ENCODE results near the gene TK1. TPM values are rescaled to one million over a fixed set of nuclear protein-coding genes. Genes with fewer than 3 reads are reported as not detected.

TK1 gene
- total RNA-seq, 4 donors from 2014 or later = 1.4 to 10.6 (median 3.1) TPM

DNA sequence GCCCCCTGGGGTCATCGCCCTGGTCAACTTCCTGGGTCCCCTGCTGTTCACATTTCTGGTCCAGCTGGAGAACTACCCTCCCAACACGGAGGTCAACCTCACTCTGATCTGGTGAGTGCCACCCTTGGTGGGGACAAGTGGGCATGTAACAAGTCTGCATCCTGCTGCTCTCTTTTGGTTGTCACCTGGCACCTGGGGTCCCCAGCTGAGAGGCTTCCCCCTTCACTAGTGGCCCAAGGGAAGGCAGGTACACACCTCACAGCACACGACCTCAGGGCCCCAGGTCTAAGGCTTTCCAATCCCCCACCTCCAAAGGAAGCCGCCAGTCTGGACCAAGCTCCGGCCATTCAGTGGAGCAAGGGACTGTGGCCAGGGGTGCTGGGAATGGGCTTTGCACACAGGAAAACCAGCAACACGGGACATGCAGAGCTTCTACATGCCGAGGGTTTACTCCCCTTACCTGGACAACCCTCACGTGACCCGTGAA is 51.9 kb downstream of the TK1 start:
- no peak for ATAC-seq (ENCODE audit: low FRiP score)

DNA sequence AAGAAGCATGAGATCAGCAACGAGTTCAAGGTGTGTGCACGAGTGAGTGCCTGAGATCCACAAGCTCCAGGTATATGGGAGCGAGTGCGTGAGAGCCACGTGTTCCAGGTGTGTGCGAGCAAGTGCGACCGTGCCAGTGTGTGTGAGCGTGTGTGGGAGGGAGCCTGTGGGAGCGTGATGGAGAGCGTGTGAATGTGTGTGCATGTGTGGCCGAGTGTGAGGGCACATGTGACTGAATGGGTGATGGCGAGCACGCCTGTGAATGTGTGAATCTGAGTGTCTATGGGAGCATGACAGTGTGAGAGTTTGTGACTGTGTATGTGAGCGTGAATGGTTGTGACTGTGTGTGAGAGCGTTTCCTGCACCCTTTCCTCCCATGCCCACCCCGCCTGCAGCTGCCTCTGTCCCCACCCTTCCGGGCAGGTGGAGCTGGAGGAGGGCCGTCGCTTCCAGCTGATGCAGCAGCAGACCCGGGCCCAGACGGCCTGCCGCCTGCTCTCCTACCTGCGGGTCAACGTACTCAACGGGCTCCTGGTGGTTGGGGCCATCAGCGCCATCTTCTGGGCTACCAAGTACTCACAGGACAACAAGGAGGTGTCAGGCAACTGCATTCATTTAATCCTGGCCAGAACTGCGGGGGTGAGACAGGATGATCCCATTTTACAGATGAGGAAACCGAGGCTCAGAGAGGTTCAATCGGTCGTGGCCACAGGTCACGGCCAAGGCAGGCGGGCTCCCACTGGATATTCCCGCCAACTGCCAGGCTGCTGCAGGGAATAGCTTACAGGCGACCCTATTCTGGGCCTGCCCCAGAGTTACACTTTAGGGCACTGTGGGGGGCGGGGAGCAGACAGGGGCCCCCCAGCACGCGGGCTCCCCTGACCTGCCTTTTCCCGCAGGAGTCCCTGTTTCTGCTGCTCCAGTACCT is 52.6 kb downstream of the TK1 start:
- ATAC-seq (ENCODE audit: low FRiP score) (no peak), DNase-seq (ENCODE audit: low spot score) (no peak)
- TF ChIP-seq, protein P1, sequence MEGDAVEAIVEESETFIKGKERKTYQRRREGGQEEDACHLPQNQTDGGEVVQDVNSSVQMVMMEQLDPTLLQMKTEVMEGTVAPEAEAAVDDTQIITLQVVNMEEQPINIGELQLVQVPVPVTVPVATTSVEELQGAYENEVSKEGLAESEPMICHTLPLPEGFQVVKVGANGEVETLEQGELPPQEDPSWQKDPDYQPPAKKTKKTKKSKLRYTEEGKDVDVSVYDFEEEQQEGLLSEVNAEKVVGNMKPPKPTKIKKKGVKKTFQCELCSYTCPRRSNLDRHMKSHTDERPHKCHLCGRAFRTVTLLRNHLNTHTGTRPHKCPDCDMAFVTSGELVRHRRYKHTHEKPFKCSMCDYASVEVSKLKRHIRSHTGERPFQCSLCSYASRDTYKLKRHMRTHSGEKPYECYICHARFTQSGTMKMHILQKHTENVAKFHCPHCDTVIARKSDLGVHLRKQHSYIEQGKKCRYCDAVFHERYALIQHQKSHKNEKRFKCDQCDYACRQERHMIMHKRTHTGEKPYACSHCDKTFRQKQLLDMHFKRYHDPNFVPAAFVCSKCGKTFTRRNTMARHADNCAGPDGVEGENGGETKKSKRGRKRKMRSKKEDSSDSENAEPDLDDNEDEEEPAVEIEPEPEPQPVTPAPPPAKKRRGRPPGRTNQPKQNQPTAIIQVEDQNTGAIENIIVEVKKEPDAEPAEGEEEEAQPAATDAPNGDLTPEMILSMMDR (IDR thresholded peaks at IDR 0.05) = no peak

More for the DNA sequence above, 51.9 kb downstream of the TK1 start:
- TF ChIP-seq, protein P1 (IDR thresholded peaks at IDR 0.05) = no peak
- no peak for DNase-seq (ENCODE audit: low spot score)

DNA sequence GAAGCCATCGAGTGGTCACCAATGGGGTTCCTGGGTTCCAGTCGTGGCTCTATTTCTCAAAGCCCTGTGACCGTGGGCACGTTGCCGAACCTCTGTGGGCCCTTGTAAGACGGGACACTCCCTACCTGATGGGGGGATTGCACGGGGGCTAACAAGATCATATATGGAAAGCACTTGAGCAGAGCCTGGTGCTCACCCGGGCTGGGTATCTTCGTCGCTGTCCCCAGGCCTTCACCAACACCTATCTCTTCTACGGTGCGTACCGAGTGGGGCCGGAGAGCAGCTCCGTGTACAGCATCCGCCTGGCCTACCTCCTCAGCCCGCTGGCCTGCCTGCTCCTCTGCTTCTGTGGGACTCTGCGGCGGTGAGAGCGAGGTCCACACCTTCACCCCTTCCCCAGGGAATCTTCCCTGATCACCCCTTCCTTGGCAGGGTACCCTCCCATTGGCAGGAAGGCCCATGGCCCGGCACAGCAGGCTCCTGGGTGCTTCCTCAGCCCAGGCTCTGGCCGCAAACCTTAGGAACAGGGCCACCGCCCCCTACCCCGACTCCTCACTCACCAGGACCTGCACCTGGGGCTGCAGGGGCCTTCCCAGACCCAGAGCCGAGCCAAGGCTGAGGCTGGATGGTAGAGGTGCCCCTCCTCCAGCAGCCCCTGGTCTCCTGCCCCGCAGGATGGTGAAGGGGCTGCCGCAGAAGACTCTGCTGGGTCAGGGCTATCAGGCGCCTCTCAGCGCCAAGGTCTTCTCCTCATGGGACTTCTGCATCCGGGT is 53.5 kb downstream of the TK1 start:
- no peak for DNase-seq (ENCODE audit: low spot score)
- ATAC-seq (ENCODE audit: low FRiP score) = no peak
- TF ChIP-seq, protein P1 (IDR thresholded peaks at IDR 0.05) = no peak

DNA sequence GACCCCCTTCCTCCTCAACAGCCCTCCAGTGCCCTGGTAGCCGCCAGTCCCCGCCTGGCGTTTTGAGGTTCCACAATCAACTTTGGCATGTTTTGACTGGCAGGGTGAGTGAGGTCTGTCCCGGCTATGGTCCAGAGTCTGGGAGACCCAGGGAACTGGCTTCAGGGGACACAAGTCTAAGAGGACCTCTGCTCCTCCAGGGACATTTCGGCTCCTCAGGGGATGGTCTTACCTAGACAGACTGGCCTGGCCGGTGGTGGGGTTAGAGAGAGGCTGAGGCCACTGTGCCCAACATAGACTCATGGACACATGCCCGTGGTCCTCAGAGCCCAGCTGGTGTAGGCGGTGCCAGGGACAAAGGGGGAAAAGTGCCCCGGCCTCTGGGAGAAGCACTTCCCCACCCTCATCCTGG is 54.1 kb downstream of the TK1 start:
- ATAC-seq (ENCODE audit: low FRiP score) (no peak), DNase-seq (ENCODE audit: low spot score) (no peak)
- TF ChIP-seq, protein P1 (IDR thresholded peaks at IDR 0.05) = no peak

DNA sequence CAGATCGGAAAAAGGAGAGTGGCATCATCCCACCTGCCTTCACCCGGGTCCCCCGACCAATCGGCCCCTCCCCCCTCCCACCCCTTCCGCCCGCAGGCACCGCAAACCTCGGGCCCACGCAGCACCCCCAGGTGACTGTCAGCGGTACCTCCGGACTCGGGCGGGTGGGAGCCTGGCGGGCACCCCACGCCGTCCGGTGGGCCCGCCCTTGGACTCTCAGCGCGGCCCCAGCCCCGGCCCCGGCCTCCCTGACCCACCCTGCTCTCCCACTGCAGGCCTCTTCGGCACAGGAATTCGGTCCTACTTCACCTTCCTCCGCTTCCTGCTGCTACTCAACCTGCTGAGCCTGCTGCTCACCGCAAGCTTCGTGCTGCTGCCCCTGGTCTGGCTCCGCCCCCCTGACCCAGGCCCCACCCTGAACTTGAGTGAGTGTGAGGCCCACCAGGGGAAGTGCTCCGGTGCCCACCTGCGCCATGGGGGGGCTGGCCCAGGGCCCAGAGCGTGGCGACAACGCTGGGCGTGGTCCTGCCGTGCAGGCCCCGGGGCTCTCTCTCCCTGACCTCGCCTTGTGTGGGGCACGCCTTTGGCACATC is 54.7 kb downstream of the TK1 start:
- ATAC-seq (ENCODE audit: low FRiP score) = no peak
- TF ChIP-seq, protein P1 (IDR thresholded peaks at IDR 0.05) = no peak
- DNase-seq (ENCODE audit: low spot score) = no peak

DNA sequence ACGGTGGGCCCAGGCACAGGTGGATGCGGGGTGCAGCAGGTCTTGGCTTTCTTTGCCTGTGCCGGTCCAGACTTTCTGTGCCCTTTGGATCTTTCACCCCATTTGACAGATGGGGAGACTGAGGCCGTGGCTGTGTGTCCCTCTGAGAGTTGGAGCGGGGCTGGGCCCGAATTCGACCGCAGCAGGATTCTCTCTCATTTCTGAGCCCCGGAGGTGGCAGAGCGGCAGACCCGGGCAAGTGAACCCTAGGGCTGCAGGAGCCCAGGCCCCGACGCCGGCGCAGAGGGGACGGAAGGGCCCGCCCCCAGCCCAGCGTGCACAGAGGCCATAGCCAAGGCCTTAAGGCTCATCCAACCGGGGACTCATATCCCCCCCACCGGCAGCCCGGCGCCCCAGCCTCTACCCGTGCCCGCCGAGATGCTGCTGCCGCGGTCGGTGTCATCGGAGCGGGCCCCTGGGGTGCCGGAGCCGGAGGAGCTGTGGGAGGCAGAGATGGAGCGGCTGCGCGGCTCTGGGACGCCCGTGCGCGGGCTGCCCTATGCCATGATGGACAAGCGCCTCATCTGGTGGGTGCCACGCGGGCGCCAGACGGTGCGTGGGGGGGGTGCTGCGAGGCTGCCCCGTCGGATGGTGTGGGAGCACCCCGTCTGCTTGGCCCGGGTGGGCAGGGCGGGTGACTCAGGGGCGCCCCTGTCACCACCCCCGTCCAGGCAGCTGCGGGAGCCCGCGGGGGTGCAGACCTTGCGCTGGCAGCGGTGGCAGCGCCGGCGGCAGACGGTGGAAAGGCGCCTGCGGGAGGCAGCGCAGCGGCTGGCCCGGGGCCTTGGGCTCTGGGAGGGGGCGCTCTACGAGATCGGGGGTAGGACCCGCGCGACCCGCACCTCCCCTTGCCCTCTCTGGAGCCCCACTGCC is 55.4 kb downstream of the TK1 start:
- DNase-seq (ENCODE audit: low spot score) (no peak), ATAC-seq (ENCODE audit: low FRiP score) (no peak)
- TF ChIP-seq, protein P1 (IDR thresholded peaks at IDR 0.05) = no peak
